Measurements from ENCODE around the gene EMX1. TPM values are rescaled to one million over a fixed set of nuclear protein-coding genes. Genes with fewer than 3 reads are reported as not detected.

The EMX1 gene
- total RNA-seq, 4 donors from 2014 or later: 0.15 TPM; not detected in 3

- no peaks in the 10 kb centered on the region for H3K9me3 ChIP-seq
- intact Hi-C loops (cut with DNase I): no loop called here
- 78 to 89% methylated on average over 11 of the region's 11 CpGs for WGBS, 2 donors
- DNase-seq: no peak
- peaks cover 0 to 5% (median 0%) of the 10 kb centered on the region in 3 donors for H3K36me3 ChIP-seq
- H3K4me3 ChIP-seq: no peak overlapping the region
- no peak for TF ChIP-seq POLR2A (IDR thresholded peaks at IDR 0.05)
- TF ChIP-seq CTCF (IDR thresholded peaks at IDR 0.05): no peak
- H3K27ac ChIP-seq: no peak overlapping the region
- H3K27me3 ChIP-seq: no peaks in the 10 kb centered on the region
- no peaks in the 10 kb centered on the region for H3K4me1 ChIP-seq
These were observed 63.4 kb downstream of the EMX1 start for GRCh38 chr2:72980535-72981217.

GRCh38 chr2:72981536-72981935 is 64.2 kb downstream of the EMX1 start:
- peaks cover 0 to 11% (median 0%) of the 10 kb centered on the region in 3 donors for H3K36me3 ChIP-seq
- no peaks in the 10 kb centered on the region for H3K27me3 ChIP-seq
- WGBS, 2 donors: 87 to 93% methylated on average over 5 of the region's 5 CpGs
- intact Hi-C loops (cut with DNase I): no loop called here
- no peaks in the 10 kb centered on the region for H3K4me1 ChIP-seq
- no peaks in the 10 kb centered on the region for H3K9me3 ChIP-seq
- TF ChIP-seq POLR2A (IDR thresholded peaks at IDR 0.05) (no peak), CTCF (IDR thresholded peaks at IDR 0.05) (no peak)
- H3K4me3 ChIP-seq: no peak overlapping the region
- DNase-seq: no peak
- no peak overlapping the region for H3K27ac ChIP-seq

- Histone ChIP-seq H3K27me3 (no peaks in the 10 kb centered on the region), H3K36me3 (peaks cover 0 to 17% (median 0%) of the 10 kb centered on the region in 3 donors), H3K4me3 (no peak overlapping the region), H3K27ac (no peak overlapping the region), H3K4me1 (no peaks in the 10 kb centered on the region), H3K9me3 (no peaks in the 10 kb centered on the region)
- intact Hi-C loops (cut with DNase I): no loop called here
- no peak for TF ChIP-seq POLR2A (IDR thresholded peaks at IDR 0.05)
- no peak for TF ChIP-seq CTCF (IDR thresholded peaks at IDR 0.05)
- 20 to 53% methylated on average over 1 to 2 of the region's 2 CpGs for WGBS, 2 donors
- DNase-seq: no peak
These were observed 64.9 kb downstream of the EMX1 start for GRCh38 chr2:72982219-72982618.

GRCh38 chr2:72982781-72983499 is 65.6 kb downstream of the EMX1 start:
- Histone ChIP-seq H3K36me3 (peaks cover 0 to 25% (median 0%) of the 10 kb centered on the region in 3 donors), H3K4me3 (no peak overlapping the region), H3K4me1 (no peaks in the 10 kb centered on the region), H3K27me3 (no peaks in the 10 kb centered on the region), H3K27ac (no peak overlapping the region), H3K9me3 (no peaks in the 10 kb centered on the region)
- TF ChIP-seq POLR2A (IDR thresholded peaks at IDR 0.05) (no peak), CTCF (IDR thresholded peaks at IDR 0.05) (no peak)
- intact Hi-C loops (cut with DNase I): no loop called here
- DNase-seq: no peak
- WGBS, 2 donors: 87 to 91% methylated on average over 8 to 11 of the region's 11 CpGs

- Histone ChIP-seq H3K36me3 (peaks cover 0 to 27% (median 0%) of the 10 kb centered on the region in 3 donors), H3K4me1 (no peaks in the 10 kb centered on the region), H3K4me3 (no peak overlapping the region), H3K27ac (no peak overlapping the region), H3K27me3 (no peaks in the 10 kb centered on the region), H3K9me3 (no peaks in the 10 kb centered on the region)
- 86 to 95% methylated on average over 7 to 8 of the region's 10 CpGs for WGBS, 2 donors
- no peak for TF ChIP-seq CTCF (IDR thresholded peaks at IDR 0.05)
- TF ChIP-seq POLR2A (IDR thresholded peaks at IDR 0.05): no peak
- intact Hi-C loops (cut with DNase I): no loop called here
- no peak for DNase-seq
These were observed 66.3 kb downstream of the EMX1 start for GRCh38 chr2:72983500-72984161.

Measured in esophagus squamous epithelium (tissue), 5 donors.